Measurements from ENCODE around the gene DDX41.

DNA sequence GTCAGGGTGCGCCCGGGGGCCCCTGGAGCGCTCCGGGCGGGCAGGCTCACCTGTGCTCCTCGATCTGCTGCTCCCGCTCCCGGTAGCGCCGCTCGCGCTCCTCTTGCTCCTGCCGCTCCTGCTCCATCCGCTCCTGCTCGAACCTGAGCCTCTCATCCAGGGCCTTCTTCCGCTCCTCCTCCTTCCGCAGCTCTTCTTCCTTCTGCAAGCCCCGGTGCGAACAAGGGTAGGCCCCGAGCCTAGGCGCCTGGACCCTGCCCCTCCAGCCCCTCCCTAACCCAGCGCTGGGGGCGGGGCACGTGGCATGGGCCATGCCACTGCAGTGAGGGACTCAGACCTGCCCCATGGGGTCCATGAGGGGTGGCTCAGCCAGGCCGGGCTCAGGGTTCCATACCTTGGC lies 49.9 kb downstream of the DDX41 start:
- TF ChIP-seq, protein P1, sequence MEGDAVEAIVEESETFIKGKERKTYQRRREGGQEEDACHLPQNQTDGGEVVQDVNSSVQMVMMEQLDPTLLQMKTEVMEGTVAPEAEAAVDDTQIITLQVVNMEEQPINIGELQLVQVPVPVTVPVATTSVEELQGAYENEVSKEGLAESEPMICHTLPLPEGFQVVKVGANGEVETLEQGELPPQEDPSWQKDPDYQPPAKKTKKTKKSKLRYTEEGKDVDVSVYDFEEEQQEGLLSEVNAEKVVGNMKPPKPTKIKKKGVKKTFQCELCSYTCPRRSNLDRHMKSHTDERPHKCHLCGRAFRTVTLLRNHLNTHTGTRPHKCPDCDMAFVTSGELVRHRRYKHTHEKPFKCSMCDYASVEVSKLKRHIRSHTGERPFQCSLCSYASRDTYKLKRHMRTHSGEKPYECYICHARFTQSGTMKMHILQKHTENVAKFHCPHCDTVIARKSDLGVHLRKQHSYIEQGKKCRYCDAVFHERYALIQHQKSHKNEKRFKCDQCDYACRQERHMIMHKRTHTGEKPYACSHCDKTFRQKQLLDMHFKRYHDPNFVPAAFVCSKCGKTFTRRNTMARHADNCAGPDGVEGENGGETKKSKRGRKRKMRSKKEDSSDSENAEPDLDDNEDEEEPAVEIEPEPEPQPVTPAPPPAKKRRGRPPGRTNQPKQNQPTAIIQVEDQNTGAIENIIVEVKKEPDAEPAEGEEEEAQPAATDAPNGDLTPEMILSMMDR (conservative IDR thresholded peaks at IDR 0.05) = no peak
- no peak for TF ChIP-seq ZFX (IDR thresholded peaks at IDR 0.05)
